Neutrophil (primary cell): Measurements from ENCODE around the gene TSPAN9.

Experiments
- H3K27ac ChIP-seq: fragments of 200-600 bp; sonication (generic); 2 replicates; pipeline ENCODE4 v1.5.1; 2016; ENCODE audit warnings: mild to moderate bottlenecking, moderate library complexity
- H3K27me3 ChIP-seq: fragments of 200-600 bp; sonication (generic); 2 replicates; pipeline ENCODE4 v1.6.0; 2016; ENCODE audit warnings: mild to moderate bottlenecking
- H3K36me3 ChIP-seq: fragments of 200-600 bp; sonication (generic); 2 replicates; pipeline ENCODE4 v1.5.1; 2017
- H3K4me1 ChIP-seq, 2 experiments: fragments of 200-600 bp in 1 of 2; sonication (generic) in 1 of 2; 1 replicate in 1 of 2; 2 replicates in 1 of 2; pipeline versions ENCODE4 v1.5.1 to v1.6.1; 2013 to 2016; ENCODE audit warnings: low read depth in 1 of 2, low read length in 1 of 2, mild to moderate bottlenecking in 1 of 2, moderate library complexity in 1 of 2; ENCODE audit not compliant: control insufficient read depth in 1 of 2, insufficient read depth in 1 of 2
- H3K4me3 ChIP-seq, 2 experiments: fragments of 200-600 bp in 1 of 2; sonication (generic) in 1 of 2; 1 replicate in 1 of 2; 2 replicates in 1 of 2; pipeline ENCODE4 v1.5.1; 2013 to 2016; ENCODE audit warnings: low read depth in 1 of 2, low read length in 1 of 2, mild to moderate bottlenecking in 1 of 2, moderate library complexity in 1 of 2
- H3K9me3 ChIP-seq: fragments of 200-600 bp; sonication (generic); 2 replicates; pipeline ENCODE4 v1.5.1; 2016
- TF ChIP-seq, protein P1 (sequence below): fragments of 200-600 bp; sonication (generic); IDR thresholded peaks from 2 replicates; pipeline ENCODE4 v1.5.1; 2016; ENCODE audit warnings: antibody characterized with exemption

TSPAN9 gene

GRCh38 chr12:3038166-3038565 is 39.0 kb upstream of the TSPAN9 start:
- Histone ChIP-seq H3K36me3 (no peaks in the 10 kb centered on the region), H3K4me3 (no peak overlapping the region), H3K27me3 (peaks cover 10% of the 10 kb centered on the region), H3K27ac (no peak overlapping the region), H3K4me1 (no peaks in the 10 kb centered on the region), H3K9me3 (no peaks in the 10 kb centered on the region)
- TF ChIP-seq, protein P1, sequence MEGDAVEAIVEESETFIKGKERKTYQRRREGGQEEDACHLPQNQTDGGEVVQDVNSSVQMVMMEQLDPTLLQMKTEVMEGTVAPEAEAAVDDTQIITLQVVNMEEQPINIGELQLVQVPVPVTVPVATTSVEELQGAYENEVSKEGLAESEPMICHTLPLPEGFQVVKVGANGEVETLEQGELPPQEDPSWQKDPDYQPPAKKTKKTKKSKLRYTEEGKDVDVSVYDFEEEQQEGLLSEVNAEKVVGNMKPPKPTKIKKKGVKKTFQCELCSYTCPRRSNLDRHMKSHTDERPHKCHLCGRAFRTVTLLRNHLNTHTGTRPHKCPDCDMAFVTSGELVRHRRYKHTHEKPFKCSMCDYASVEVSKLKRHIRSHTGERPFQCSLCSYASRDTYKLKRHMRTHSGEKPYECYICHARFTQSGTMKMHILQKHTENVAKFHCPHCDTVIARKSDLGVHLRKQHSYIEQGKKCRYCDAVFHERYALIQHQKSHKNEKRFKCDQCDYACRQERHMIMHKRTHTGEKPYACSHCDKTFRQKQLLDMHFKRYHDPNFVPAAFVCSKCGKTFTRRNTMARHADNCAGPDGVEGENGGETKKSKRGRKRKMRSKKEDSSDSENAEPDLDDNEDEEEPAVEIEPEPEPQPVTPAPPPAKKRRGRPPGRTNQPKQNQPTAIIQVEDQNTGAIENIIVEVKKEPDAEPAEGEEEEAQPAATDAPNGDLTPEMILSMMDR = no peak

GRCh38 chr12:3038926-3039510 is 38.2 kb upstream of the TSPAN9 start:
- no peaks in the 10 kb centered on the region for H3K4me1 ChIP-seq
- no peak overlapping the region for H3K4me3 ChIP-seq
- peaks cover 15% of the 10 kb centered on the region for H3K27me3 ChIP-seq
- H3K9me3 ChIP-seq = no peaks in the 10 kb centered on the region
- no peaks in the 10 kb centered on the region for H3K36me3 ChIP-seq
- TF ChIP-seq, protein P1 = no peak
- H3K27ac ChIP-seq = no peak overlapping the region

DNA sequence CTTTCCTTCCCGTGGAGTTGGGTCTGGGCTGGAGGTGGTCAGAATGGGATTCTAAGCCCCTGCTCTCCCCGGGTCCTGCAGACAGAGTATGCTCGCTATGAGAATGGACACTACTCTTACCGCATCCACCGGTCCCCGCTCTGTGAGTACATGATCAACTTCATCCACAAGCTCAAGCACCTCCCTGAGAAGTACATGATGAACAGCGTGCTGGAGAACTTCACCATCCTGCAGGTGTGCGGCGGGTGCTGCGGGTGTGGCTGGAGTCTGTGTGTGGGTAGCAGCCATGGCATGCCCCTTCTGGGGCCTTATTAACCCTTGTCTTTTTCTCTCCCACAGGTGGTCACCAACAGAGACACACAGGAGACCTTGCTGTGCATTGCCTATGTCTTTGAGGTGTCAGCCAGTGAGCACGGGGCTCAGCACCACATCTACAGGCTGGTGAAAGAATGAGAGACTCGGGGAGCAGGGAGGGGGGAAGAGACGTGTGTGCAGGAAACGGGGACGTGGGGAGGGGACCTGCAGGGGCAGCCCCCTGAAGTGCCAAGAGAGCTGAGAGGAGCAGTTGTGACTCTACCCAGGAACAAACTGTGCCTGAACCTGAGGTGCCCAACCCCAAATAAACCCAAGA is 37.0 kb upstream of the TSPAN9 start:
- no peak overlapping the region for H3K27ac ChIP-seq
- H3K9me3 ChIP-seq = no peaks in the 10 kb centered on the region
- no peaks in the 10 kb centered on the region for H3K36me3 ChIP-seq
- peaks cover 15% of the 10 kb centered on the region for H3K27me3 ChIP-seq
- no peak overlapping the region for H3K4me3 ChIP-seq
- no peaks in the 10 kb centered on the region for H3K4me1 ChIP-seq
- TF ChIP-seq, protein P1 = no peak

GRCh38 chr12:3040663-3041544 is 36.3 kb upstream of the TSPAN9 start:
- no peaks in the 10 kb centered on the region for H3K4me1 ChIP-seq
- no peaks in the 10 kb centered on the region for H3K36me3 ChIP-seq
- no peaks in the 10 kb centered on the region for H3K9me3 ChIP-seq
- TF ChIP-seq, protein P1 = no peak
- H3K27me3 ChIP-seq = peaks cover 15% of the 10 kb centered on the region
- no peak overlapping the region for H3K27ac ChIP-seq
- H3K4me3 ChIP-seq = no peak overlapping the region

DNA sequence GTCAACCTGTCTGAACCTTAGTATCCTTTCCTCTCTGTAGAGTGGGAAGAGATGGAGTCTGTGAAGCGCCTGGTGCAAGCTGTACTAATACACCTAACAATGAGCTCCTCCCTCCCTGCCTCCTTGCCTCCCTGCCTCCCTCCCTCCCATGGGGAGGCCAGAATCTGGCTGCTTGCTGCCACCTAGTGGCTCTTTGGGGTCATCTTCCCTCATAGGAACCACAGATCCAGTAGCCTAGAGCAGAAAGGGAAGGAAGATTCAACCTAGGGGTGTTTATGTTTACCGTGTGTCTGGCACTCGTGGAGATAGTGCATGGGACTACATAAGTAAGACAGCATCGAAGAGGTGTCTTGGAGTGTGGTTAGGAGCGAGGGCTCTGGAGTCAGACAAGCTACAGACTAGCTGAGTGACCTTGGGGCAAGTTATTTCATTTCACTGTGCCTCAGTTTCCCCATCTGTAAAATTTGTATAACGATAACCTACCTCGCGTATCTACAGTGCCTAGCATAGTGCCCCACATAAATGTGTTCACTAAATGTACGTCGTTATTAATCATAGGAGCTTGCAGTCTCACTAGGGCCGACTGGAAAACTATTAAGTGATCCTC is 35.5 kb upstream of the TSPAN9 start:
- no peak overlapping the region for H3K4me3 ChIP-seq
- H3K9me3 ChIP-seq = no peaks in the 10 kb centered on the region
- peaks cover 15% of the 10 kb centered on the region for H3K27me3 ChIP-seq
- TF ChIP-seq, protein P1 = peak; percentile 40
- H3K4me1 ChIP-seq = no peaks in the 10 kb centered on the region
- H3K36me3 ChIP-seq = no peaks in the 10 kb centered on the region
- H3K27ac ChIP-seq = no peak overlapping the region
